BE2C (cell line): ENCODE results near the gene POU2AF1.

Experiments used
- DNase-seq: peaks from one replicate; pipeline ENCODE4 v3.0.0-alpha.2; 2020
- H3K27me3 ChIP-seq: fragments of 250-450 bp; sonication (Bioruptor Pico); 2 replicates; pipeline ENCODE4 v1.5.1; 2020; ENCODE audit warnings: mild to moderate bottlenecking
- H3K36me3 ChIP-seq: fragments of 250-450 bp; sonication (Bioruptor Pico); 2 replicates; pipeline ENCODE4 v1.5.1; 2020; ENCODE audit warnings: mild to moderate bottlenecking
- H3K4me1 ChIP-seq: fragments of 250-450 bp; sonication (Bioruptor Pico); 2 replicates; pipeline ENCODE4 v1.5.1; 2020
- H3K4me3 ChIP-seq: 2 replicates; pipeline ENCODE4 v1.5.1; 2011; ENCODE audit warnings: low read depth, low read length
- H3K9me3 ChIP-seq: fragments of 250-450 bp; sonication (Bioruptor Pico); 2 replicates; pipeline ENCODE4 v1.5.1; 2020
- TF ChIP-seq, protein P1 (sequence below): IDR thresholded peaks from 2 replicates; pipeline ENCODE4 v1.5.1; 2012; ENCODE audit warnings: mild to moderate bottlenecking, low read depth, low read length

The POU2AF1 gene

DNA sequence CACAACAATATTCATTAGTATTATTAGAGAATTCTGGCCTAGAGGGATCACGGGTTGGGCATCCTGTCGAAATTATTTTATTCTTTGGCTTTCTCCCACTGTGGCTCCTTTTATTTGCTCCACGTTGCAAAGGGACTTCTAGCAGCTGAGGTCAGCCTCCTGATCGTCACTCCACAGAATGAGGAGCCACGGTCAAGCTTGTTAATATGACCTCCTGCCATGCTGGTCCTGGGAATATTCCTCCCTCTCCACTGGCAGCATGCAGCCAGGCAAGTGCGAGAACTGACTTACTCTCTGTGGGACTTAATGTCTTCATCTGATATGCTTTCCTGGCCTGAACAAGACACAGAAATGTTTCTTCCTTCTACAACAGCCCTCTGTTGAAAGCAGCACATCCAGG, 59.8 kb downstream of the POU2AF1 start:
- DNase-seq: no peak
- TF ChIP-seq, protein P1, sequence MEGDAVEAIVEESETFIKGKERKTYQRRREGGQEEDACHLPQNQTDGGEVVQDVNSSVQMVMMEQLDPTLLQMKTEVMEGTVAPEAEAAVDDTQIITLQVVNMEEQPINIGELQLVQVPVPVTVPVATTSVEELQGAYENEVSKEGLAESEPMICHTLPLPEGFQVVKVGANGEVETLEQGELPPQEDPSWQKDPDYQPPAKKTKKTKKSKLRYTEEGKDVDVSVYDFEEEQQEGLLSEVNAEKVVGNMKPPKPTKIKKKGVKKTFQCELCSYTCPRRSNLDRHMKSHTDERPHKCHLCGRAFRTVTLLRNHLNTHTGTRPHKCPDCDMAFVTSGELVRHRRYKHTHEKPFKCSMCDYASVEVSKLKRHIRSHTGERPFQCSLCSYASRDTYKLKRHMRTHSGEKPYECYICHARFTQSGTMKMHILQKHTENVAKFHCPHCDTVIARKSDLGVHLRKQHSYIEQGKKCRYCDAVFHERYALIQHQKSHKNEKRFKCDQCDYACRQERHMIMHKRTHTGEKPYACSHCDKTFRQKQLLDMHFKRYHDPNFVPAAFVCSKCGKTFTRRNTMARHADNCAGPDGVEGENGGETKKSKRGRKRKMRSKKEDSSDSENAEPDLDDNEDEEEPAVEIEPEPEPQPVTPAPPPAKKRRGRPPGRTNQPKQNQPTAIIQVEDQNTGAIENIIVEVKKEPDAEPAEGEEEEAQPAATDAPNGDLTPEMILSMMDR: no peak

GRCh38 chr11:111312076-111312475, 67.0 kb downstream of the POU2AF1 start:
- H3K4me1 ChIP-seq: no peaks in the 10 kb centered on the region
- H3K27me3 ChIP-seq: peaks cover 40% of the 10 kb centered on the region
- H3K4me3 ChIP-seq: no peak overlapping the region
- TF ChIP-seq, protein P1: no peak
- no peak for DNase-seq
- no peaks in the 10 kb centered on the region for H3K36me3 ChIP-seq
- H3K9me3 ChIP-seq: no peaks in the 10 kb centered on the region

More for the DNA sequence above, 59.8 kb downstream of the POU2AF1 start:
- Histone ChIP-seq H3K27me3 (peaks cover 39% of the 10 kb centered on the region), H3K36me3 (no peaks in the 10 kb centered on the region), H3K4me3 (no peak overlapping the region), H3K9me3 (no peaks in the 10 kb centered on the region), H3K4me1 (no peaks in the 10 kb centered on the region)

DNA sequence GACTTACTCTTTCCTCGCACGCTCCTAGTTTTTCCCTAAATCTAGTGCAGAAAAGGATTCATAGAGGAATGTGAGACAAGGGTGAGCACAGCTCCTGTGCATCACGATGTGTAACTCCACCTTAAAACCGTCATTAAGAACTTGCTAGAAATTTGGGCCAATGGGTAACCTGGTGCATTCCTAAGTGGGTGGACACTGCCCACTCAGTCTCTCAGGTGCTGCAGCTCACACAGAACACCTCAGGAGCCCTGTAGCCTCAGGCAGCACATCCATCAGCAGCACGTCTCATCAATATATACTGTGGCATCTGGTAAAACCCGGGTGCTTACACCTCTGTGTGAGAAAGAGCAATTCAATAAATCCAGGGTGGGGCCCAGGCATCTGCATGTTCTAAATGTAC, 68.4 kb downstream of the POU2AF1 start:
- no peak overlapping the region for H3K4me3 ChIP-seq
- H3K36me3 ChIP-seq: no peaks in the 10 kb centered on the region
- H3K9me3 ChIP-seq: no peaks in the 10 kb centered on the region
- no peak for DNase-seq
- TF ChIP-seq, protein P1: no peak
- H3K27me3 ChIP-seq: peaks cover 53% of the 10 kb centered on the region
- H3K4me1 ChIP-seq: no peaks in the 10 kb centered on the region

DNA sequence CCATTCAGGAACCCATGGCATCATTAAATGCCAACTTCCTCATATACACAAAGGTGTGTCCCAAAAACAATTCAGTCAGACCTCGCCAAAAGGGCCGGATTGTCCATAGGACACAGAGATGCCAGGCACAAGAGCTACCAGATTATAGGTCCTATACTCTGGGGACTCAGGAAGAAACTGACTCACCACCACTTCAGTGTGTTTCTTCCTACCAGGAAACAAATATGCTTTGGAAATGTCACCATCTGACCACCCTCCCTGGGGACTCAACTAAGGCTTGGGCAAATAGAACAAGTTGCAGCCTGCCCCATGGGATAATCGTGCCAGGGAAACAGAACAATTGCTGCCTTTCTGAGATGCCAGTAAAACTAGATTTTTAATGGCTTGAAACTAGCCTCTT, 69.0 kb downstream of the POU2AF1 start:
- no peaks in the 10 kb centered on the region for H3K4me1 ChIP-seq
- TF ChIP-seq, protein P1: no peak
- no peak overlapping the region for H3K4me3 ChIP-seq

DNA sequence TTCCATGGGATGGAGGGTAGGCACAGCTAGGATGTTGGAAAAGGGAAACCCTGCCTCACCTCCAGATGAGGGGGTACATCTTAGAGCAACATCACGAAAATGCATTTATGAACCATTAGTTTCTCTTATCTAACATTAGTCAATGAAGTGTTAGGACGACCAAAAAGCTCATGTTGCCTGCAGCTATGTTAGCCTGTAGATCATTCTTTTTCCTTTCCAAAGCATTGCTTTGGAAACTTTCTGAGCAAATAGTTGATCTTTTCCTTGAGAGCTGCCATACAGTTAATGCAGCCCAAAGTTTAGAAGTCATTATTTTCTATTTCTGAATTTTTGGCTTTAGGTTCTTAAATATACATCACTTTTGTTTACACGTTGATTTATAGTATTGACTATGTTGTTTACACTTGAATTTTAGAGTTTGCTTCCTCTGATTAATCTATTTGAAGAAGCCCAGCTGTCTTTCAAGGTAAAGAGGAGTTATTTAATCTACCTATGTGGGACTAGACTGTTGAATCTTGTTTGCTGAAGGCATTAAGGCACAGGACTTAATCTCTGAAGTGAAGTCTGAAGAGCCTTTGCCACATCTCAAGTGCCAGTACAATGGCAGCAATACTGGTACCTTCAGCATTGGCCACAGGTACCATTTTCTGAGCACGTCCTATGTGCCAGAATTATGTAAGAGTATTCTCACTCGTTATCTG, 69.7 kb downstream of the POU2AF1 start:
- TF ChIP-seq, protein P1: no peak
- Histone ChIP-seq H3K36me3 (no peaks in the 10 kb centered on the region), H3K9me3 (no peaks in the 10 kb centered on the region), H3K4me3 (no peak overlapping the region), H3K27me3 (peaks cover 67% of the 10 kb centered on the region), H3K4me1 (no peaks in the 10 kb centered on the region)
- no peak for DNase-seq

More for the DNA sequence above, 69.0 kb downstream of the POU2AF1 start:
- H3K27me3 ChIP-seq: peaks cover 60% of the 10 kb centered on the region
- H3K9me3 ChIP-seq: no peaks in the 10 kb centered on the region
- H3K36me3 ChIP-seq: no peaks in the 10 kb centered on the region
- DNase-seq: no peak

DNA sequence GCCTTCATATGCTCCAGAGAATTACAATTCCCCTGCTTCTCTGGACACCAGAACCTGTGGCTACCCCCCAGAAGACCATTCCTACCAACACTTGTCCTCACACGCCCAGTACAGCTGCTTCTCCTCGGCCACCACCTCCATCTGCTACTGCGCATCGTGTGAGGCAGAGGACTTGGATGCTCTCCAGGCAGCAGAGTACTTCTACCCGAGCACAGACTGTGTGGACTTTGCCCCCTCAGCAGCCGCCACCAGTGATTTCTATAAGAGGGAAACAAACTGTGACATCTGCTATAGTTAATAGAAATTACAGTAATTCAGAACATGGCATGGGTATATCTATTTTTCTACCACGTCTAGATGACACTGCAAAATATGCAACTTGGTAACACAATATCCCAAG, 70.9 kb downstream of the POU2AF1 start:
- no peak for DNase-seq
- no peak overlapping the region for H3K4me3 ChIP-seq
- peaks cover 78% of the 10 kb centered on the region for H3K27me3 ChIP-seq
- TF ChIP-seq, protein P1: no peak
- H3K9me3 ChIP-seq: no peaks in the 10 kb centered on the region
- no peaks in the 10 kb centered on the region for H3K36me3 ChIP-seq
- H3K4me1 ChIP-seq: no peaks in the 10 kb centered on the region
